B cell (primary cell): ENCODE data around the gene ALG9. TPM values are rescaled to one million over a fixed set of nuclear protein-coding genes. Genes with fewer than 3 reads are reported as not detected.

Source experiments
- ATAC-seq: fragments of 200-7000 bp; cut with Tn5 transposase; one replicate; pipeline ENCODE4 v1.10.0; 2021; ENCODE audit warnings: low read depth, mild to moderate bottlenecking, moderate number of reproducible peaks, moderate library complexity
- CTCF ChIA-PET: fragments of 350-600 bp; sonication (Branson Sonifier 250); formaldehyde crosslinking; loops from one replicate; lab custom pipeline; 2021; ENCODE audit warnings: antibody characterized with exemption, inconsistent platforms; lab: Charles Lee
- POLR2A ChIA-PET: fragments of 350-600 bp; sonication (Branson Sonifier 250); formaldehyde crosslinking; loops from one replicate; lab custom pipeline; 2021; ENCODE audit warnings: antibody characterized with exemption; lab: Charles Lee
- DNase-seq: peaks from one replicate; pipeline ENCODE4 v3.0.0; 2013
- H2AFZ ChIP-seq: 2 replicates; pipeline ENCODE4 v1.6.1; 2012; ENCODE audit warnings: mild to moderate bottlenecking, low read depth, low read length; ENCODE audit not compliant: insufficient read depth, poor library complexity, severe bottlenecking
- H3K27ac ChIP-seq, 2 donors: 1 replicate in 1 of 2; 2 replicates in 1 of 2; pipeline ENCODE4 v1.5.1; 2012 to 2013; ENCODE audit warnings: low read length in 2 of 2, mild to moderate bottlenecking in 2 of 2, moderate library complexity in 1 of 2
- H3K27me3 ChIP-seq, 4 experiments: fragments of 200-600 bp in 1 of 4; sonication (generic) in 1 of 4; replicated peaks in 1 of 4; 1 replicate in 2 of 4; 2 replicates in 2 of 4; pipeline versions ENCODE4 v1.6.1 to v1.7.0; 2013 to 2016; ENCODE audit warnings: low read length in 3 of 4, mild to moderate bottlenecking in 2 of 4, mixed read lengths in 1 of 4, moderate library complexity in 1 of 4; ENCODE audit not compliant: insufficient read depth in 4 of 4, control insufficient read depth in 3 of 4; ENCODE audit errors: control extremely low read depth in 1 of 4
- H3K36me3 ChIP-seq, 2 experiments: replicated peaks in 1 of 2; 1 replicate in 1 of 2; 2 replicates in 1 of 2; pipeline versions ENCODE4 v1.6.1 to v1.7.1; 2013; ENCODE audit warnings: low read length in 1 of 2; ENCODE audit not compliant: insufficient read depth in 2 of 2, control insufficient read depth in 1 of 2; ENCODE audit errors: control extremely low read depth in 1 of 2, extremely low read depth in 1 of 2
- H3K4me1 ChIP-seq, 2 donors: fragments of 200-600 bp in 1 of 2; sonication (generic) in 1 of 2; 1 replicate in 1 of 2; 2 replicates in 1 of 2; pipeline versions ENCODE4 v1.5.1 to v1.6.1; 2013 to 2017; ENCODE audit warnings: low read length in 2 of 2; ENCODE audit not compliant: control insufficient read depth in 2 of 2, insufficient read depth in 2 of 2
- H3K4me2 ChIP-seq: replicated peaks from 2 replicates; pipeline ENCODE3; 2012; ENCODE audit warnings: mild to moderate bottlenecking, low read depth, low read length; ENCODE audit not compliant: poor library complexity, severe bottlenecking
- H3K4me3 ChIP-seq, 5 experiments: fragments of 200-600 bp in 1 of 5; sonication (generic) in 1 of 5; 1 replicate in 3 of 5; 2 replicates in 2 of 5; pipeline versions ENCODE4 v1.5.1 to v1.7.0; 2011 to 2016; ENCODE audit warnings: low read length in 4 of 5, mild to moderate bottlenecking in 4 of 5, low read depth in 2 of 5, control low read depth in 1 of 5, moderate library complexity in 1 of 5; ENCODE audit not compliant: insufficient read depth in 1 of 5; ENCODE audit errors: control extremely low read depth in 1 of 5, extremely low read depth in 1 of 5
- H3K79me2 ChIP-seq: fragments of 200-600 bp; sonication (generic); one replicate; pipeline ENCODE4 v1.6.0; 2016; ENCODE audit warnings: low read length; ENCODE audit not compliant: control insufficient read depth, insufficient read depth
- H3K9ac ChIP-seq: fragments of 200-600 bp; sonication (generic); 2 replicates; pipeline ENCODE4 v1.6.1; 2017; ENCODE audit warnings: mild to moderate bottlenecking, low read length, moderate library complexity
- H3K9me3 ChIP-seq, 3 donors: one replicate each; pipeline versions ENCODE4 v1.6.1 to v1.7.1; 2013; ENCODE audit warnings: low read length in 2 of 3; ENCODE audit not compliant: control insufficient read depth in 2 of 3, insufficient read depth in 1 of 3; ENCODE audit errors: control extremely low read depth in 1 of 3
- H4K20me1 ChIP-seq: 2 replicates; pipeline ENCODE4 v1.6.0; 2012; ENCODE audit warnings: mild to moderate bottlenecking, low read length; ENCODE audit not compliant: insufficient read depth, control insufficient read depth, poor library complexity, severe bottlenecking
- H3K27ac Mint-ChIP-seq: one replicate; pipeline ENCODE4 v1.8.0; 2021; ENCODE audit warnings: mixed read lengths
- H3K27me3 Mint-ChIP-seq: one replicate; pipeline ENCODE4 v1.8.0; 2021; ENCODE audit warnings: mixed read lengths
- H3K4me1 Mint-ChIP-seq: one replicate; pipeline ENCODE4 v1.8.0; 2021; ENCODE audit warnings: mixed read lengths
- H3K4me3 Mint-ChIP-seq: one replicate; pipeline ENCODE4 v1.8.0; 2021; ENCODE audit warnings: mixed read lengths
- H3K9me3 Mint-ChIP-seq: one replicate; pipeline ENCODE4 v1.8.0; 2022; ENCODE audit warnings: mixed read lengths; ENCODE audit not compliant: insufficient read depth
- CTCF ChIP-seq: fragments of 200-600 bp; IDR thresholded peaks from one replicate; pipeline ENCODE4 v1.8.0; 2022; ENCODE audit warnings: antibody characterized with exemption, mild to moderate bottlenecking
- EZH2 ChIP-seq: IDR thresholded peaks from 2 replicates; pipeline ENCODE4 v1.6.1; 2012; ENCODE audit warnings: borderline replicate concordance, low read depth, mild to moderate bottlenecking, moderate library complexity, low read length; ENCODE audit not compliant: insufficient read depth, poor library complexity, severe bottlenecking
- WGBS: methylation state at CpG from one replicate; pipeline ENCODE4 v1.1.5; 2013; ENCODE audit warnings: missing lambda C conversion rate; ENCODE audit not compliant: insufficient coverage; 5-methylcytosine and 5-hydroxymethylcytosine counted together
- intact Hi-C: fragments of 100-400 bp; cut with micrococcal nuclease; formaldehyde crosslinking; loops from one replicate; pipeline ENCODE4 v1.10.0; 2022
- polyA plus RNA-seq: library from polyadenylated mRNA; depleted of rRNA; stranded (reverse); fragments of >200 nt; gene quantifications from 2 replicates; pipeline ENCODE4 v1.2.3, GENCODE V29; 2012
- total RNA-seq, 2 donors: library from RNA; stranded (reverse); fragments of 120-200 nt in 1 of 2; gene quantifications; 1 replicate in 1 of 2; 2 replicates in 1 of 2; pipeline versions ENCODE4 v1.2.3 to v1.2.4, GENCODE V29; 2013 to 2022

The ALG9 gene
- total and polyA plus RNA-seq, 2 donors (not counting 1 experiment from before 2014, with no cell fraction given), result 21.2 to 29.9 TPM

- ChIA-PET CTCF (interaction anchor here (1.0 to 6.2 kb wide), 2 partner anchors 13 to 62 kb away, joined by 3 to 49 read pairs; no protein-coding TSS in a partner anchor), POLR2A (interaction anchor here (0.6 kb wide), 1 partner anchor 42 kb away, joined by 12 read pairs; no protein-coding TSS in a partner anchor)
- Mint-ChIP-seq H3K4me1 (peaks cover 4% of the 10 kb centered on the region), H3K27ac (no peak overlapping the region), H3K27me3 (no peaks in the 10 kb centered on the region), H3K4me3 (no peak overlapping the region), H3K9me3 (no peaks in the 10 kb centered on the region)
- peaks cover 1 to 39% of the 10 kb centered on the region in 2 experiments for H3K36me3 ChIP-seq
- H4K20me1 ChIP-seq, result no peaks in the 10 kb centered on the region
- no peaks in the 10 kb centered on the region for H3K27me3 ChIP-seq
- no peak overlapping the region for H3K4me2 ChIP-seq
- H3K9me3 ChIP-seq, result no peaks in the 10 kb centered on the region
- H3K79me2 ChIP-seq, result no peaks in the 10 kb centered on the region
- ATAC-seq, result no peak
- H3K4me1 ChIP-seq, result peaks cover 3% of the 10 kb centered on the region in 2 donors
- WGBS, result 100% methylated on average over 1 of the region's 5 CpGs
- H3K9ac ChIP-seq, result no peak overlapping the region
- no peak for TF ChIP-seq EZH2
- no peak for TF ChIP-seq CTCF
- H3K4me3 ChIP-seq, result no peak overlapping the region
- H2AFZ ChIP-seq, result no peak overlapping the region
- no peak overlapping the region for H3K27ac ChIP-seq
- DNase-seq, result no peak
- intact Hi-C loops, result no loop called here
These were observed 33.3 kb downstream of the ALG9 start for GRCh38 chr11:111838054-111838453.

GRCh38 chr11:111837366-111837891 lies 34.0 kb downstream of the ALG9 start:
- Histone ChIP-seq H3K4me2 (no peak overlapping the region), H3K79me2 (no peaks in the 10 kb centered on the region), H3K9me3 (no peaks in the 10 kb centered on the region), H2AFZ (no peak overlapping the region), H3K27me3 (no peaks in the 10 kb centered on the region), H3K4me1 (peaks cover 3% of the 10 kb centered on the region in 2 donors), H3K36me3 (peaks cover 1 to 43% of the 10 kb centered on the region in 2 experiments), H3K27ac (no peak overlapping the region), H3K4me3 (no peak overlapping the region), H4K20me1 (no peaks in the 10 kb centered on the region), H3K9ac (no peak overlapping the region)
- ChIA-PET CTCF (interaction anchor here (6.2 kb wide), 1 partner anchor 61 kb away, joined by 49 read pairs; no protein-coding TSS in a partner anchor), POLR2A (no interaction called here)
- ATAC-seq (no peak), DNase-seq (no peak)
- Mint-ChIP-seq H3K9me3 (no peaks in the 10 kb centered on the region), H3K27me3 (no peaks in the 10 kb centered on the region), H3K4me3 (no peak overlapping the region), H3K27ac (no peak overlapping the region), H3K4me1 (peaks cover 4% of the 10 kb centered on the region)
- WGBS, result 100% methylated on average over 1 of the region's 5 CpGs
- TF ChIP-seq CTCF (no peak), EZH2 (no peak)
- intact Hi-C loops, result no loop called here
